DMS153 treated with DMSO at 0.1 percent for 48 hours (cell line): ENCODE measurements around the gene NFIA.
A peak's percentile ranks its signal among the peaks of the same experiment; 100 is the strongest.

Experiments
- DNase-seq: peaks from one replicate; lab custom pipeline; 2025; ENCODE audit not compliant: unreplicated experiment; lab: John Stamatoyannopoulos, UW

The NFIA gene

DNA sequence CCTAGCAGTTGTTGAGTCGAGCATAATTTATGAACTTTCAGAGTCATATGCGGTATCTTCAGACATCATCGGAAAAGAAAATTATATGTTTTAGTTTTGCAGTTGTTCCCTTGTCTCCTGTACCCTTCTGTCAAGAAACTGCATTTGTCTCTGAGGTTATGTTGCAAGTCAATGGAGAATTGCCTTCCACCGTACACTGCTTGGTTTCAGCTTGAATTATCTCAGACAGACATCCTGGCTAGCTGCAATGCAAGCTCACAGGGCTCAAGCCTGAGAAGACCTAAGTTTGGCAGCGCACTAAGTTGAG is 156.0 kb downstream of the NFIA start:
- no peak for DNase-seq

DNA sequence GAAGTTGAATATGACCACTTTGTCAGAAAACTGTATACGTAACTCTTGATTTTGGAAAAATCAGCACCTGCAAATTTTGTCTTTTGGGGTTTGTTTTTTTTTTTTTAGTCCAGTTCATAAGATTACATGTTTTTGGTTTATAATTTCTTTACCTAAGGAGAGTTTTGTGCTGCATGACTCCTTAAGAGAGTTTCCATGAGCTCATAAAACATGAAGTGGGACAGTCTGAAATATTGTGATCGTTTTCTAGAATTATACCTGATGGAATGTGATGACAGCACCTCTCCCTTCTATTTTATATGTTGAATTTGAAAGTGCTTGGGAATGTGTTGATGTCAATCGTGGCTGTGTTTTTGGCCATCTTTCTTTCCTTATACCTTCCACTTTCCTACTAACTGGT is 158.5 kb downstream of the NFIA start:
- DNase-seq: no peak

DNA sequence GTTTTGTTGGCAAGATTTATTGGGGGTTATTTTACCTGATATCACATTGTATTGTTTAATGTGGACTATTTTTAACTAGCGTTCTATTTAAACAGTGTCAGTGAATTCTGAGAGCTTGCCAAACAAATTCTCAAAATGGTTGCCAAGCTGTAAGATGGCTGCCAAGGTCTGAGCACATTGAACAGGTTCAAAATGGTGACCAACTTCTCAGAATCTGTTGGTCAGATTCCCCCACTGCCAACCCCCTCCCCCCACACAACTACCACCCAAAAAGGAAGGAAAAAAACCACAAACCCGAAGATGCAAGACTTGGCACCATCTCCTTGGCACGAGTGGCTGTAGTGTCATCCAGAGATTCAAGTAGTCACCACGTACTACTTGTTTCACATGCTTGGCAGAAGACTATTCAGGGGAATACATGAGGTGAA is 159.1 kb downstream of the NFIA start:
- DNase-seq: no peak

DNA sequence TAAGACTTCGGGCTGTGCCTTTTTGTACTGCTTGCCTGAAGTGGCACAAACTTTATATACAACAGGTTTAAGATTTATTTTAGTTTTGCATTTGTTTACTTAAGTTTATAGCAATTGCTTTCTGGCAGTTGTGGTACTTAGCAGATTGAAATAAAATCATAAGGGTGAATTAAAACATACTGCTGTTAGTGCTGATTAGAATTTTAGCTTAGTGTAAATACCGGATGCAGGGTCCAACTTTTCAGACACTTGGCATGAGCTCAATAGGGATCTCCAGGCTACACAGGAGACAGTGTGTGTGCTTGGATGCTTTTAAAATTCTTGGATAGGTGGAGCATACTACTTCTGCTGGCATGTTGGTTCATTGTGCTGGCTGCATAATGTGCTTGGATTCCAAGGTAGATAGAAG is 159.6 kb downstream of the NFIA start:
- no peak for DNase-seq

DNA sequence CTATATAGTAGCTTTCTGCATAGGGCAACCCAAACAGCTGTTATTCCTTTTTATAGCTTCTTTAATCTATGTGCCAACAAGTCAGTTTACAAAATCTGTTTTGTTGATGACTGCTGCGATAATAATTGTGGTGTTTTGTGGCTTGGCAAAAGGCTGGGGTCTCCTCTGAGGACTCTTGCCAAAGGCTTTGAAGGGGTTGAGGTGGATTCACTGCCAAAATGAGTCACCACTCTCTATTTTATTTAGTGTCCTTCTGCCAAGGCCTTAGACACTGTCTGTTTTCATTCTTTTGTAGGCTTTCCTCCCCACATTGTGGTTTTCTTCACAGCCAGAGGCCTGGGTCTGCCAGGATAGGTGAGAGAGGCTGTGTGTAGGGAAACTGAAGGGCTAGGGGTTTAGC is 161.8 kb downstream of the NFIA start:
- no peak for DNase-seq

DNA sequence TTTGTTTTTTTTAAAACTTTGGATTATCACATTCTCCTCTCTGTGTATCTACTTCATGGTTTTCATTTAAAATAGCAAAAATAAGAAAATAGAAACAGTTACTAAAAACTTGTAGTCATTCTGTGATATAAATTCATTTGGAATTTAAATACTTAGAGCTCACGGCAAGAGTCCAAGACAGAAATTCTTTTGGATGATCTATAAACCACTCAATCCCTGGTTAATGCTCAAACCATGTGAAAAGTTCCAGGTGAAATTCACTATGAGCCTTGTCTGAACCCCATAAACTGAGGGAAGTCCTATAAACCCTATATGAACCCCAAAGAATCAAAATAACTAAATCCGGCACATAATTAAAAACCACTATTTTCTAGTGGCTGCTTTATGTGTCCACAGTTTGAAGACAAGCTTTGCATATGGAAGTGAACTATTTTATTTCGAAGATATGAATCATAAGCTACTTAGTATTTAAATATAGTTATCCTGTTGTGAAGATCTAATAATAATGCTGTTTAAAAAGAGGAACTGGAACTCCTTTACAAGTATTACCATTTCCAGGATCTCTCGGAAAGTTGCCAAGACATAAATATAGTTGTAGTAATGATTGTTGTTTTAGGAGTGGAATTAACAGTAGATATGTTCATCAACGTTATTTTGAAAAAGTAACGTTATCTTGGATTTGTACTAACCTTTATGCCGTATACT is 163.5 kb downstream of the NFIA start:
- DNase-seq: no peak

DNA sequence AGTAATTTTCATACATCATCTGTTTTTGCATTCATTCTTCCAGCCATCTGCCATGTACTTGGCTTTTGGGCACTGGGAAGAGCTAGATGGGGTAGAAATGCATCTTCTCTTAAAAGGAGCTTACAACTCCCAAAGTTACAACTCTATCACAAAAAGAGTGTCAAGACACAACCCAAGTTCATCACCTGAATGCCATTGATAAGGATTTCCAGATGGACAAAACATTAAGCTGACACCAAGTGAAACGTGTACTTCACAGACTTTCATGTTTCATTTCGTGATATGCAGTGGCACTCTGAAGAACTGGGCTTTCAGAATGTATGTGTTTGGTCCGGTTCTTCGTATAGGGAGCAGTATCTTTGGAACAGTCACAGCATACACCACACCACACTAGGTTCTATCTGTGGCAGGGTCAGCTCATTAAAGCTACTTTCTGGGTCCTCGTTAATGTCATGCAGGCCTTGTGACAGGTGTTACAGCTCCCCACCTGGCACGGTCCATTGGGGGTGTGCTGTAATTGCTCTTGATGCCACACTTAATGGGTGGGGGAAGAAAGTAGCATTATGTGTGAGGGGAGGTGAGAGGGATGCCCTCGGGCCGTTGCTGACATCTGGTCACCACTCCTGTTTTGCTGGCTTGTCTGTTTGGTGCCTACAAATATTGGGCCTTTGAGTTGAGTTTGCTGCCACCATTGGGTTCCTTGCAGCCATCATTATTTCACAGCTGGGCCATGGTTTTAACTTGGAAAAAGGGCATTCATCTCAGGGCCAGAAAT is 164.9 kb downstream of the NFIA start:
- DNase-seq: no peak

DNA sequence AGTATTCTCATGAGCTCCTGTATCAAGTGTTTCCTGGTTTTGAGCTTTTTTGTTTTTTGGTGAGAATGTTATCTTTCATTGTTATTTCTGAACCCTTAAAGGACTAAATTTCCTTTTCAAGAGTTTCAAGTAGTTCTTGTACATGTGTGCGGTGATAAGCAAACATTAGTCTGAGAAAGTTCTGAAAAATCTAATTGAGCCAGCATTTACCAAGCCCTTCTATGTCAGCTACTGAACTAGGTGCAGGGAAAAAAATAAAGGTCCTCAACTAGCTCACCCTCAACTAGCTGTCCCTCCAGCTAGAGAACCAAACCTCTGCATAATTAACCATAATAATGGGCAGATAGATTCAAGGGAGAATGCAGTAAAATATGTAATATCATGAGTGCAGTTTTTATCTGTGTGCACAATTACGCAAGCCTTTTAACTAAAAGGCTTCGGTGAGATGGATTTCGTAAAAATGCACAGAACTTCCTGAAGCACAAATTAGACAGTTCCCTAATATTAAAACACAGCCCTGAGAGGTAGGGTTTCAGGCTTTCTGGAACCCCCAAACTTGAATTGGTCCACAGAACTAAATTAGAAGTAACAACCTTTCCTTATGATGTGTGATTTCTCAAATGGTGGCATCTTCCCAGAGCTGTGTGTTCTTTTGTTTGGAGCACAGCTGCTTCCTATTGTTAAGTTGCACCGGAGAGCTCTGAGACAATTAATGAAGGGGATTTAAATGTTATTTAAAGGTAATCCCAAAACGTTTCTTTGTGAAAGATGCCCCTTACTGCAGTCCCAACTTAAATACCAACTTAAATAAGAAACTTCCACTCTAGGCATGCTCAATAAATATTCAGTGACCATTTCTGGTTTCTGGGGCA is 165.8 kb downstream of the NFIA start:
- DNase-seq: no peak

DNA sequence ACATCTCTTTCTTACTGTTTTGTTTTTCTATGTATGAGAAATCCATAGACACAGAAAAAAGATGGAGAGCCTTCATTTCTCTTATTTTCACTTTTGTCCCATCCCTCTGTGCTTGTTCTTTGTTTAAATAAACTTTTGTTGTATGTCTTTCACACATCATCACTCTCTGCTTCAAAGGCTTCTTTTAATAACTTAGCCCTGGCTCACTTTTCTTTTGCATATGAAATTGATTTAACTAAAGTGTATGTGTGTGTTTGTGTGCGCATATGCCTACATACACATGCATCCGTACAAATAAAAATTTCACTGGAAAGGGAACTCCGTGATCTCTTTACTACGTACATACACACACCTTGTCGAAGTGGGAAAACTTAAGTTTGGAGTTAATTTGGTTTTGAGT is 168.6 kb downstream of the NFIA start:
- no peak for DNase-seq

DNA sequence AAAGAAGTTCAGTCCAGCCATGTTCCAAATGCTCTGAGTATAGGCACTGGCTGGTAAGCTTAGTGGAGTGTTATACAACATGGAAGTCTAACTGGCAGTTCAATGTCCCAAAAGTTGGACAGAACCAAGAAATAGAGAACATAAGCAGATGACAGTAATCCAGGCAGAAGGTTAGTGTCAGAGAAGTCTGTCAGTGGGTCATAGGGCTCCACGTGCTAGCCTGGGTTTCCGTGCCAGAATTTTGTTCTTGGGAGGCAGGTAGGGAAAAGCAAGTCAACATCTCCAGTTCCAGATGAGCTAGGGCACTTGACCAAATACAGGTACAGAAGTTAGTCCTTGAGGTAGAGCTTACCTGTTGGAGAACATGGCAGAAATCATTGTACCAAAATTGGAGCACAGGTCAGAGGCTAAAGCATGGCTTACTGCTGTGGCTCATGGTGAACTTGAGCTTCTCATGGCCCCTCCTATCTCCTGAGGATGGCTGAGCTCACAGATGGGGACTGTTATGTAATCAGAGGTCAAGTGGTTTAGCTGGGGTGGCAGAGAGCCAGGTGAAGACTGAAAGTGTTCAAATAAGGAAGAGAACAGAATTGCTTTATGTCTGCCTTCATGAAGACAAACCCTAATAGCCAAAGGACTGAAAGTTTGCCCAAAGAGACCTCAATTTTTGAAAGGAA is 170.8 kb downstream of the NFIA start:
- DNase-seq: peak; percentile 31

DNA sequence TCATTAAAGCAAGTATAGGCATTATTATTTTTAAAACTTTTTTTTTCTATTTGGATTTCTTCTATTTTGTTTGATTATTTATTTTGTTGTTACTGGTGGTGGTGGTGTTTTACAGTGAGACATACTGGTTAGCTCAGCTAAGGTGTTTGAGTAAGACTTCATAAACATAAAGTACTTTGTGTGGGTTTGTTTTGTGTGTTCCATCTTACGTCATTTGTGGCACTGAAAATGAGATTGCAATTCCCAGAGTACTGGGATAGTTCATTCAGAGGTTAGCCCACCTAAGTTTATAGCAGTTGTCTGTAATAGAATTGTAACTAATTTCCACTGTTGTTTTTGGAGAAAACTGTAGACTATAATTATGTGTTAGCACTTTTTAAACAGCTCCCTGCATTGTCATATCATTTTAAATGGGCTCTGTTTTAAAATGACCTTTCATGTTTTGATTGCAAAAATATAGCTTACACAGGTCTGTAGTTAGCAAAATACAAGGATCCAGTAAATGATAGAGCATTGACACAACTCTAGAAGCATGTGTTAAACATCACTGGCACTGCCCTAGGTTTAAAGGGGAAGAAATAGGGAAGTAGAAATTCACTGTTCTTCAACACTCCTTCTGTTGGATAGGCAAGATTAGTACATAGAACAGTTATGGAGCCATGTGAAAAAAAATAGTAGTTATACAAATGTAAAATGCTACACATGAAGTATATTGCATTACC is 171.7 kb downstream of the NFIA start:
- no peak for DNase-seq

DNA sequence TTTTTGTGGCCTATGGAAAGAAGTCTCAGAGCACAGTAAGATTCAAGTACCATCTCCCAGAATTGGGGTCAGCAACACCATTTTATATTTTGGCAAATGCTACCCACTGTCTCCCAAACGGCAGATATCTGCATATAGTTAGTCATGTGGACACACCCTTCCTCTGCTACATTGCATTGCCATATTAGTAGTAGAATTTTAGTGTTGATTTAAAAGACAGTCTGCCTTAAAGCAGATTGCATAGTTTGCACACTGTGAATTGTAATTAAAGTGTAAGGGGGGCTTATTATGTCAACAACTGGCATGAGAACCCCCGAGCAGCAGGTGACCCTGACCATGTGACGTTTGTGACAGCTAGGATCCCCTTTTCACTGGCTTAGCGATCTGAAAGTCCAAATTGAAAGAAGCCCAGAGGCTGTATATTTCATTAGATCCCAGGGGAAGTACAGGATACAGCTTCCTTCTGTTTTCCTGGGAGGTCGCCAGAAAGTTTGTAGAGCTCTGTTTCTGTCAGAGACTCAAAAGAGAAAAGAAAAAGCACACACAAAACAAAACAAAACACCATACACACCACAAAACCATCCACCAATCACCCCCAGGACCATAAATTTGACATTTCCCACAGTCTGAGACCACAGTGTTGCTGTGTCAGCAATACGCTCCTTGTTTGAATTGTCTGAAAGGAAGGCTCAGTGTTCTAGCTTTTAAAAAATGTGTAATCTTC is 172.4 kb downstream of the NFIA start:
- DNase-seq: no peak

DNA sequence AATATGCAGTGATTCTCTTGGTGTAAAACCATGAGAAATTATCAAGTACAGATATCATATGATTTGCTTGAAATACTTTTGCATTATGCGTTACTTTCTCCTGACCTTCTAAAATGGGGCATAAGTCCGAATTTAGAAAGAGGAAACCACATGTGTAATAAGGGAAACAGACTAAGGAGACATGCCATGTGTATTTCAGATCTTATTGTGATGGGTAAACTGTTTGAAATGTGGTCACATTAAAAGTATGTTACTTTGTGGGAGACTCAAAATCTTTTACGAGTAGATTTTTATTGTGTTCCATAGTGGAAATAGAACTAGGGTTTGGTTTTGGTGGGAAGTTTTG is 173.0 kb downstream of the NFIA start:
- no peak for DNase-seq

DNA sequence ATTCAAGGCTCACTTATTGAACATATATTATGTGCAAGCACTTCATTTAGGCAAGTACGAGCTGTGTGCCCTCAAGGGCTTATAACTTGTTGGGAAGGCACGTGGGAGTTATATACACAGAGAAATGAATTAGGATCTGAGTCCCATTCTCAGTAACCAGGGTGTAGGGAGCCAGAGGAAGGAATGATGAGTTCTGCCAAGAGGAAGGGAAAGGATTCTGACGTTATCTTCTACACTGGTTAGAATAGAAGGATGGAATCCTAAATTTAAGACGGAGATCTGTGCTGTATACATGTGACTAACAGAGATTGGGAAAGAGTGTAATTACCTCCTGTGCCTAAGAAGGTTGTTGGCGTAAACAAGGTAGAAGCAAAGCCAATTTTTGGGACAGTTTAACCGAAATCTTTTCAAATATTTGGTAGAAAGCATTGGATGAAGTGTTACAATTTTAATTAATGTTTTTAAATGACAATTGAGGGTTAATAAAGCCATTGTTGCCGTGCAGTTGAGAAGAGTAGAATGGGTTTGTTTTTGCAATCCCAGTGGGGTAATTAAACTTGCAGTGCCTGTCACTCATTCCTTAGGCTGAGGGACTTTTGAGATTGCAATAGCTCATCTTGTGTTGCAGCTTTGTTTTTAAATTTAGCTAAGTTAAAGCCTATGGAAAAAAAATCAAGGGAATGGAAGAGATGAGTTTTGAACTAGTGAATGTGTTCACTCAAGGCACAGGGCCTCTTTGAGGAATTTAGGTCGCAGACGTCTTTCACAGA is 177.2 kb downstream of the NFIA start:
- no peak for DNase-seq

DNA sequence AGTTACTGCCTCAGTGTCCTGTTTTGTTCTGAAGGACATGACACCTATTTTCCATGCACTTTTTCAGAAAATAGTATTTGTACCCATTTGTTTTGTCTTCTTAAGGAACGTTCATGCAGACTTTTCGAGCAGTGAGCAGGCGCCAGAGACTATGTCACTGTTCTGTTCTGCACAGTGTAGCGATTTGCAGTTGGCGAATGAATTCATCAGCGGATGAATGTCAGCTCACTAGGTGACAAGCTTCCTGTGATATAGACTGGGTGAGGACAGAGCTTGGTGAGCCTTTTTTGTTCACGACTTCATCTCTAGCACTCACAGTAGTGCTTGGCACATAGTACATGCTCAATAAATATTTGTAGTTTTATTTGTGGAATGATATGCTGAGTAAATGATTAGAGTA is 177.8 kb downstream of the NFIA start:
- no peak for DNase-seq

DNA sequence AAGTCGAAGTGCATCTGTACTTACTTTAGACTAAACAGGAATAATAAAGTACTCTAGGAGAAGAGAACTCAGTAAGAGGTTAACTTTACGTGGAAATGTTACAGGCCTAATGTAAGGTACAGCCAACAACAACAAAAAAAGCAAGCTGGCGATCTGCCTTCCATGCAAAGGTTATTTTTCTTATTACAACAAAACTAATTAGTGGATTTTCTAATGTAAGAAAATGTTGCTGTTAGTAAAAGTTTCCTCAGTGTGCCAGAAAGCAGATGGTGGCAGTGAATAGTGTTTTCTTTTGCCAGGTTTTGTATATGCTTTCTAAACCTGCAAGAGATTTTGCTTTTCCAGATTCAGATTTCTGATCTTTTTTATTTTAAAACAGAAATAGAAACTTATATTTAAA is 179.2 kb downstream of the NFIA start:
- DNase-seq: no peak

DNA sequence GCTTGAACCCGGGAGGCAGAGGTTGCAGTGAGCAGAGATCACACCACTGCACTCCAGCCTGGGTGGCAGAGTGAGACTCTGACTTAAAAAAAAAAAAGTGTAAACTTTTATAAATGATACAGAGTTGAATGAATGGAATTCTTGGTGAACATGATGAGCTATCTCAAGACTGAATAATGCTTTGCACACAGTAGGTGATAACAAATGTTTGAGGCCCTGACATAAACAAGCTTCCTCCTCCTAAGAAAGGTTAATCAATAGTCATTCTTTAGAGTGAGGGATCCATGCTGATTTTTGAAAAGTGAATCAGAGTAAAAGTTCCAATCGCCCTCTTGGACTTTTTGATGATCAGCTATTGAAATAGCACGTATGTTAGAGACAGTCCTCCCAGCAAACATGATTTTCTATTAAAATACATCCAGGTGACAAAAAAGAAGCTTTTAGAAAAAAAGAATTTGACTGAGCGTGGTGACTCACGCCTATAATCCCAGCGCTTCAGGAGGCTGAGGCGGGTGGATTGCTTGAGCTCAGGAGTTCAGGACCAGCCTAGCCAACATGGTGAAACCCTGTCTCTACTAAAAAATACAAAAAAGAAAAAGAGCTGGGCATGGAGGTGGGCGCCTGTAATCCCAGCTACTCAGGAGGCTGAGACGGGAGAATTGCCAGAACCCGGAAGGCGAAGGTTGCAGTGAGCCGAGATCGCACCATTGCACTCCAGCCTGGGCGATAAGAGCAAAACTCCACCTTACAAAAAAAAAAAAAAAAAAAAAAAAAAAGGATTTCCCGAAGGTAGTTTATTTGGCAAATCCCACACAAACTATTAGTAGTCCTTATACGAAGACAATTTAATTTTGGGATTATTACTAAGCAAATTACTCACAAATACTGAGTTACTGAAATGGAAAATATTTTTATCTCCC is 181.8 kb downstream of the NFIA start:
- DNase-seq: no peak

DNA sequence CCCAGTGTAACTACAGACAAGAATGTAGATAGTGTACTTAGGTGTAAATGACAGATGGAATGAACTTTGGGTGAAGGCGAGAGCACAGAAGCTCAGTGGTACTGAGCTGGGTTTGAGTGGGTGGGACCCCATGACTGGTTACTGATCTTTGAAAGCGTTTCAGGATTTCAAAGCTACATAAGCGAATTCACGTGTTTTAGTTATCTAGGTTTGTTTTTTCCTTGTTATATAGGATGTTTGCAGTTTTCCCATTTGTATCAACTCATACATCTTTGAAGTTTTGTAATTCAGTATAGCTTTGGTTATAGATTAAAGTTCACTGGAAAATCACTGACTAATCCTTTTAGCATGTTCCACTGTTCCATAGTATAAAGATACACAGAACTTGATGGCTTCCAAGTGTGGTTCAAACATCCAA is 182.5 kb downstream of the NFIA start:
- DNase-seq: no peak
